GM12878 (cell line): ENCODE data around the gene PRDM15. TPM values are rescaled to one million over a fixed set of nuclear protein-coding genes. Genes with fewer than 3 reads are reported as not detected.

Source experiments
- ATAC-seq: fragments of 200-7000 bp; cut with Tn5 transposase; 3 replicates; pipeline ENCODE4 v1.9.1; 2020; ENCODE audit warnings: mild to moderate bottlenecking, moderate library complexity
- BruUV-seq: library from RNA; stranded (reverse); fragments of 400-500 nt; replicated peaks from 2 replicates; lab custom pipeline; 2021; lab: Mats Ljungman, UMichigan
- CTCF ChIA-PET: fragments of 300-600 bp; sonication (Branson Sonifier 250); formaldehyde crosslinking; extraction: SDS; loops from one replicate; lab custom pipeline; 2021; ENCODE audit warnings: inconsistent platforms; lab: Yijun Ruan, JAX
- POLR2A ChIA-PET: fragments of 350-600 bp; formaldehyde crosslinking; extraction: SDS; loops from one replicate; lab custom pipeline; 2021; ENCODE audit warnings: inconsistent platforms; lab: Charles Lee
- RAD21 ChIA-PET: fragments of 300-600 bp; sonication (Branson Sonifier 250); formaldehyde crosslinking; loops from one replicate; lab custom pipeline; 2023; ENCODE audit warnings: antibody characterized with exemption; ENCODE audit not compliant: unreplicated experiment; lab: Charles Lee
- SMC1A ChIA-PET: fragments of 300-600 bp; sonication (Branson Sonifier 250); formaldehyde crosslinking; loops from one replicate; lab custom pipeline; 2023; ENCODE audit not compliant: unreplicated experiment, uncharacterized antibody; lab: Charles Lee
- DNase-seq: peaks from one replicate; pipeline ENCODE4 v3.0.0-alpha.2; 2011; ENCODE audit warnings: low read depth, low spot score
- FAIRE-seq: peaks from 3 replicates; lab custom pipeline; 2011; peaks lifted over from hg19 to GRCh38; lab: Jason Lieb, UNC
- H2AFZ ChIP-seq: 2 replicates; pipeline ENCODE4 v1.6.0; 2011; ENCODE audit warnings: low read depth, low read length, control low read depth; ENCODE audit not compliant: control insufficient read depth
- H3K27ac ChIP-seq: 2 replicates; pipeline ENCODE4 v1.5.1; 2011; ENCODE audit warnings: control low read depth; ENCODE audit not compliant: control insufficient read depth, insufficient read depth
- H3K27me3 ChIP-seq, 2 experiments: replicated peaks in 1 of 2; 2 replicates each; pipeline versions ENCODE4 v1.6.0 to v1.6.1; 2011; ENCODE audit warnings: low read length in 1 of 2; ENCODE audit not compliant: control insufficient read depth in 2 of 2, insufficient read depth in 2 of 2
- H3K36me3 ChIP-seq, 2 experiments: 2 replicates each; pipeline ENCODE4 v1.5.1; 2011; ENCODE audit warnings: low read length in 1 of 2; ENCODE audit not compliant: control insufficient read depth in 2 of 2, insufficient read depth in 2 of 2
- H3K4me1 ChIP-seq: 2 replicates; pipeline ENCODE4 v1.6.1; 2011; ENCODE audit warnings: mild to moderate bottlenecking, low read length, moderate library complexity, mixed read lengths; ENCODE audit not compliant: control insufficient read depth, insufficient read depth
- H3K4me2 ChIP-seq: 2 replicates; pipeline ENCODE4 v1.6.0; 2011; ENCODE audit warnings: control low read depth; ENCODE audit not compliant: control insufficient read depth, insufficient read depth
- H3K4me3 ChIP-seq: fragments of 200-600 bp; sonication (generic); 2 replicates; pipeline ENCODE4 v1.5.1; 2016
- H3K79me2 ChIP-seq: 2 replicates; pipeline ENCODE4 v1.6.0; 2011; ENCODE audit warnings: low read length; ENCODE audit not compliant: control insufficient read depth, insufficient read depth
- H3K9ac ChIP-seq: 2 replicates; pipeline ENCODE4 v1.8.0; 2011; ENCODE audit warnings: low read length, control low read depth, mixed read lengths; ENCODE audit not compliant: control insufficient read depth, insufficient read depth
- H3K9me3 ChIP-seq: replicated peaks from 3 replicates; pipeline ENCODE4 v1.5.1; 2011; ENCODE audit warnings: mild to moderate bottlenecking, low read length; ENCODE audit not compliant: control insufficient read depth, insufficient read depth
- H4K20me1 ChIP-seq: 2 replicates; pipeline ENCODE4 v1.6.0; 2011; ENCODE audit not compliant: control insufficient read depth, insufficient read depth
- CBX3 ChIP-seq: fragments of 200-600 bp; sonication (generic); IDR thresholded peaks from 2 replicates; pipeline ENCODE4 v1.6.1; 2016; ENCODE audit warnings: low read depth, borderline replicate concordance
- CBX5 ChIP-seq: sonication (generic); IDR thresholded peaks from 2 replicates; pipeline ENCODE4 v1.6.1; 2016; ENCODE audit warnings: low read depth, moderate library complexity, mild to moderate bottlenecking, inconsistent platforms
- CHD2 ChIP-seq: IDR thresholded peaks from 2 replicates; pipeline ENCODE4 v1.6.1; 2011; ENCODE audit warnings: low read depth, low read length, improper control_type of control experiment, borderline replicate concordance
- FOXK2 ChIP-seq: fragments of 450-650 bp; IDR thresholded peaks from 2 replicates; pipeline ENCODE4 v1.6.1; 2017; ENCODE audit warnings: mild to moderate bottlenecking, moderate library complexity
- MEF2B ChIP-seq: fragments of 450-650 bp; IDR thresholded peaks from 2 replicates; pipeline ENCODE4 v1.6.1; 2018; ENCODE audit warnings: mild to moderate bottlenecking, moderate library complexity; ENCODE audit not compliant: partially characterized antibody, poor library complexity, severe bottlenecking
- NBN ChIP-seq: fragments of 450-650 bp; IDR thresholded peaks from 2 replicates; pipeline ENCODE4 v1.6.1; 2016
- NR2C1 ChIP-seq: fragments of 450-650 bp; IDR thresholded peaks from 2 replicates; pipeline ENCODE4 v1.6.1; 2017; ENCODE audit warnings: antibody characterized with exemption, mild to moderate bottlenecking, moderate library complexity
- PAX8 ChIP-seq: fragments of 450-650 bp; IDR thresholded peaks from 2 replicates; pipeline ENCODE4 v1.6.1; 2017; ENCODE audit warnings: mild to moderate bottlenecking, moderate library complexity
- POU2F2 ChIP-seq: IDR thresholded peaks from 3 replicates; pipeline ENCODE4 v1.6.1; 2011; ENCODE audit warnings: low read depth, mild to moderate bottlenecking, low read length, borderline replicate concordance
- SP1 ChIP-seq: IDR thresholded peaks from one replicate; pipeline ENCODE4 v1.6.1; 2011; ENCODE audit warnings: low read depth, low read length
- SPI1 ChIP-seq: IDR thresholded peaks from 2 replicates; pipeline ENCODE4 v1.6.1; 2011; ENCODE audit warnings: low read depth, mild to moderate bottlenecking, low read length, moderate library complexity, borderline replicate concordance; ENCODE audit not compliant: insufficient read depth
- SREBF1 ChIP-seq: IDR thresholded peaks from 2 replicates; pipeline ENCODE4 v1.6.1; 2012; ENCODE audit warnings: mild to moderate bottlenecking, low read length
- SREBF2 ChIP-seq: IDR thresholded peaks from 2 replicates; pipeline ENCODE4 v1.6.1; 2012; ENCODE audit warnings: mild to moderate bottlenecking, low read length
- SRF ChIP-seq, 2 experiments: IDR thresholded peaks; 2 replicates each; pipeline ENCODE4 v1.6.1; 2011; ENCODE audit warnings: low read depth in 2 of 2, low read length in 2 of 2, mild to moderate bottlenecking in 1 of 2, moderate library complexity in 1 of 2
- ZBED1 ChIP-seq: IDR thresholded peaks from 2 replicates; pipeline ENCODE4 v1.6.1; 2016; ENCODE audit warnings: borderline replicate concordance
- ZNF622 ChIP-seq: fragments of 450-650 bp; IDR thresholded peaks from 2 replicates; pipeline ENCODE4 v1.6.1; 2017; ENCODE audit warnings: mild to moderate bottlenecking, inconsistent platforms
- ZZZ3 ChIP-seq: IDR thresholded peaks from 2 replicates; pipeline ENCODE4 v1.6.1; 2011; ENCODE audit warnings: low read depth; ENCODE audit not compliant: control insufficient read depth, insufficient read length
- WGBS: methylation state at CpG from one replicate; pipeline ENCODE4 v1.1.6; 2016; ENCODE audit warnings: low lambda C conversion rate; ENCODE audit not compliant: insufficient replicate concordance, insufficient coverage; ENCODE audit errors: missing lambda C conversion rate; 5-methylcytosine and 5-hydroxymethylcytosine counted together
- in situ Hi-C: fragments of 300-500 bp; cut with MboI; formaldehyde crosslinking; loops from 9 replicates; pipeline ENCODE4 v1.14.3; 2018; ENCODE audit warnings: mixed read lengths
- intact Hi-C: fragments of 100-400 bp; cut with micrococcal nuclease; formaldehyde crosslinking; loops from one replicate; pipeline ENCODE4 v1.14.2; 2022; ENCODE audit not compliant: unreplicated experiment
- polyA plus RNA-seq, 11 experiments: library from polyadenylated mRNA; depleted of rRNA in 4 of 11; unstranded in 6 of 11; stranded (reverse) in 5 of 11; fragments of >200 nt; fragmentation: Nextera tagmentation in 4 of 11; fragmentation: Illumina TruSeq in 1 of 11; extraction: Ambion mirVana in 4 of 11; extraction: Trizol in 1 of 11; gene quantifications; 1 replicate in 1 of 11; 2 replicates in 10 of 11; pipeline versions ENCODE4 v1.2.1 to v1.2.3, GENCODE V29; 2011 to 2016; ENCODE audit warnings: inconsistent platforms in 2 of 11, missing spikeins in 2 of 11, low read depth in 1 of 11
- total RNA-seq, 4 experiments: library from RNA; depleted of rRNA in 3 of 4; stranded (reverse); fragments of >200 nt in 3 of 4; fragmentation: Illumina TruSeq in 1 of 4; extraction: Trizol in 1 of 4; gene quantifications; 2 replicates each; pipeline versions ENCODE4 v1.2.1 to v1.2.3, GENCODE V29; 2013 to 2021
- TF ChIP-seq, protein P1 (sequence below): fragments of 450-650 bp; IDR thresholded peaks from 2 replicates; pipeline ENCODE4 v1.6.1; 2016; ENCODE audit warnings: mild to moderate bottlenecking
- TF ChIP-seq, protein P2 (sequence below): fragments of 450-650 bp; IDR thresholded peaks from 2 replicates; pipeline ENCODE4 v1.6.1; 2018; ENCODE audit warnings: borderline replicate concordance, mild to moderate bottlenecking; ENCODE audit not compliant: partially characterized antibody
- TF ChIP-seq, protein P3 (sequence below): fragments of 450-650 bp; IDR thresholded peaks from 2 replicates; pipeline ENCODE4 v1.6.1; 2014; ENCODE audit warnings: mild to moderate bottlenecking

PRDM15 gene
- total and polyA plus RNA-seq, 10 of the 15 experiments (the other 5 are each of a cell fraction or from before 2014, with no cell fraction given): 2.2 to 16.0 (median 8.6) TPM

DNA sequence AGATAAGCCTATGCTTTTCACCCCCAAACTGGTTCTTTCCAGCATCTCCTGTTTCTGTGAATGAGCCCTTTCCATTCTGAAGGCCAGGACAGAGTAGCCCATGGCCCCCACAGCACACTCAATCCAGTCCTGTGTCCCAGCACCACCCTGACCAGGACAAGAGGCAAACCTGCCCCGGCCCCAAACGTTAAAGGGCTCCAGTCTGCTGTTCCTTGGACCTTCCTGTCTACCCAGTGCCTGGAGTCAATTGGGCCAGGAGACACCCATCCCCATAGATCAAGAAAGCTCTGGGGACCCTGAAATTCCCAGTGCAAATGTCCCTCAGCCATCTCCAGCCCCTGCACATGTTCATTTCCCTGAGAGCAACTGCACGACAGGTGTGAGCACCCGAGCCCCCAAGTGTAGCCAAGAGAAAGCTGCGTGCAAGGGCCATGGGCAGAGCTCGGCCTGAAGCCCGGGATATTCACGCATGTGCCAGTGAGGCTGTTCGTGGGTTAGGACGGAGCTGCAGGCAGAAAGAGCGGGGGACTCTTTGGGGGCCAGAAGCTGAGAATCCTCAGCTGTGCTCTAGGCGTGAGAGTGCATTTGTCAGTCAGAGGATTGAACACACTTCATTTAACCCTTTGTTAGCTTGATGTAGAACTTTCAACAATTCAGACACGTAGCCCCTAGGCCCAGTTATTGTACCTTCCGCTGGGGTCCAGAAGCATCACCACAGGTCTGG, 108.1 kb downstream of the PRDM15 start:
- TF ChIP-seq SRF (IDR thresholded peaks at IDR 0.05; ENCODE audit: low read depth in 2 of 2, low read length in 2 of 2) (no peak), MEF2B (no peak), ZBED1 (no peak), ZNF622 (no peak), SP1 (no peak), NR2C1 (no peak), CBX3 (no peak), FOXK2 (no peak), CHD2 (no peak), PAX8 (no peak), ZZZ3 (no peak), NBN (no peak), SREBF1 (no peak), POU2F2 (no peak), SREBF2 (no peak), SPI1 (no peak), CBX5 (no peak)
- TF ChIP-seq, protein P1, sequence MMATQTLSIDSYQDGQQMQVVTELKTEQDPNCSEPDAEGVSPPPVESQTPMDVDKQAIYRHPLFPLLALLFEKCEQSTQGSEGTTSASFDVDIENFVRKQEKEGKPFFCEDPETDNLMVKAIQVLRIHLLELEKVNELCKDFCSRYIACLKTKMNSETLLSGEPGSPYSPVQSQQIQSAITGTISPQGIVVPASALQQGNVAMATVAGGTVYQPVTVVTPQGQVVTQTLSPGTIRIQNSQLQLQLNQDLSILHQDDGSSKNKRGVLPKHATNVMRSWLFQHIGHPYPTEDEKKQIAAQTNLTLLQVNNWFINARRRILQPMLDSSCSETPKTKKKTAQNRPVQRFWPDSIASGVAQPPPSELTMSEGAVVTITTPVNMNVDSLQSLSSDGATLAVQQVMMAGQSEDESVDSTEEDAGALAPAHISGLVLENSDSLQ: no peak
- TF ChIP-seq, protein P2, sequence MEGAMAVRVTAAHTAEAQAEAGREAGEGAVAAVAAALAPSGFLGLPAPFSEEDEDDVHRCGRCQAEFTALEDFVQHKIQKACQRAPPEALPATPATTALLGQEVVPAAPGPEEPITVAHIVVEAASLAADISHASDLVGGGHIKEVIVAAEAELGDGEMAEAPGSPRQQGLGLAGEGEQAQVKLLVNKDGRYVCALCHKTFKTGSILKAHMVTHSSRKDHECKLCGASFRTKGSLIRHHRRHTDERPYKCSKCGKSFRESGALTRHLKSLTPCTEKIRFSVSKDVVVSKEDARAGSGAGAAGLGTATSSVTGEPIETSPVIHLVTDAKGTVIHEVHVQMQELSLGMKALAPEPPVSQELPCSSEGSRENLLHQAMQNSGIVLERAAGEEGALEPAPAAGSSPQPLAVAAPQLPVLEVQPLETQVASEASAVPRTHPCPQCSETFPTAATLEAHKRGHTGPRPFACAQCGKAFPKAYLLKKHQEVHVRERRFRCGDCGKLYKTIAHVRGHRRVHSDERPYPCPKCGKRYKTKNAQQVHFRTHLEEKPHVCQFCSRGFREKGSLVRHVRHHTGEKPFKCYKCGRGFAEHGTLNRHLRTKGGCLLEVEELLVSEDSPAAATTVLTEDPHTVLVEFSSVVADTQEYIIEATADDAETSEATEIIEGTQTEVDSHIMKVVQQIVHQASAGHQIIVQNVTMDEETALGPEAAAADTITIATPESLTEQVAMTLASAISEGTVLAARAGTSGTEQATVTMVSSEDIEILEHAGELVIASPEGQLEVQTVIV: no peak
- TF ChIP-seq, protein P3, sequence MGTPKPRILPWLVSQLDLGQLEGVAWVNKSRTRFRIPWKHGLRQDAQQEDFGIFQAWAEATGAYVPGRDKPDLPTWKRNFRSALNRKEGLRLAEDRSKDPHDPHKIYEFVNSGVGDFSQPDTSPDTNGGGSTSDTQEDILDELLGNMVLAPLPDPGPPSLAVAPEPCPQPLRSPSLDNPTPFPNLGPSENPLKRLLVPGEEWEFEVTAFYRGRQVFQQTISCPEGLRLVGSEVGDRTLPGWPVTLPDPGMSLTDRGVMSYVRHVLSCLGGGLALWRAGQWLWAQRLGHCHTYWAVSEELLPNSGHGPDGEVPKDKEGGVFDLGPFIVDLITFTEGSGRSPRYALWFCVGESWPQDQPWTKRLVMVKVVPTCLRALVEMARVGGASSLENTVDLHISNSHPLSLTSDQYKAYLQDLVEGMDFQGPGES: no peak
- Histone ChIP-seq H3K4me2 (no peak overlapping the region), H3K27ac (no peak overlapping the region), H3K36me3 (no peaks in the 10 kb centered on the region), H4K20me1 (no peaks in the 10 kb centered on the region), H3K9me3 (no peaks in the 10 kb centered on the region; the same call in 1 of the 3 replicates), H3K27me3 (peaks cover 7 to 19% of the 10 kb centered on the region in 2 experiments), H3K9ac (no peak overlapping the region), H2AFZ (no peak overlapping the region), H3K4me1 (no peaks in the 10 kb centered on the region), H3K79me2 (no peaks in the 10 kb centered on the region), H3K4me3 (no peak overlapping the region)
- ChIA-PET RAD21 (no interaction called here), CTCF (interaction anchor here (3.4 kb wide), 1 partner anchor 159 kb away, joined by 21 read pairs; no protein-coding TSS in a partner anchor), SMC1A (interaction anchor here (1.0 to 3.1 kb wide), 2 partner anchors 155 to 158 kb away, joined by 3 to 13 read pairs; no protein-coding TSS in a partner anchor), POLR2A (no interaction called here)
- 39% methylated on average over 14 of the region's 14 CpGs for WGBS
- no TSS peak for BruUV-seq
- intact Hi-C loops (no loop called here), in situ Hi-C loops (no loop called here)
- no peak for DNase-seq
- no peak for ATAC-seq
- no peak for FAIRE-seq
